Adrenal gland (tissue), 5 donors: ENCODE measurements around the gene PTTG1IP.

Source experiments
- POLR2A ChIP-seq, 2 donors: fragments of 450-650 bp; IDR thresholded peaks; one replicate each; pipeline ENCODE4 v1.6.1; 2017; ENCODE audit warnings: antibody characterized with exemption in 2 of 2, mild to moderate bottlenecking in 2 of 2, moderate library complexity in 1 of 2
- TF ChIP-seq, protein P1 (sequence below), 6 experiments: fragments of 450-650 bp in 4 of 6; fragments of 200-600 bp in 2 of 6; sonication (generic) in 1 of 6; IDR thresholded peaks; 1 replicate in 5 of 6; 2 replicates in 1 of 6; pipeline versions ENCODE4 v1.5.1 to v1.8.0; 2016 to 2021; ENCODE audit warnings: antibody characterized with exemption in 6 of 6, mild to moderate bottlenecking in 2 of 6, moderate library complexity in 1 of 6
- donor health status: DM: no; HTN: no; CAD: no.

DNA sequence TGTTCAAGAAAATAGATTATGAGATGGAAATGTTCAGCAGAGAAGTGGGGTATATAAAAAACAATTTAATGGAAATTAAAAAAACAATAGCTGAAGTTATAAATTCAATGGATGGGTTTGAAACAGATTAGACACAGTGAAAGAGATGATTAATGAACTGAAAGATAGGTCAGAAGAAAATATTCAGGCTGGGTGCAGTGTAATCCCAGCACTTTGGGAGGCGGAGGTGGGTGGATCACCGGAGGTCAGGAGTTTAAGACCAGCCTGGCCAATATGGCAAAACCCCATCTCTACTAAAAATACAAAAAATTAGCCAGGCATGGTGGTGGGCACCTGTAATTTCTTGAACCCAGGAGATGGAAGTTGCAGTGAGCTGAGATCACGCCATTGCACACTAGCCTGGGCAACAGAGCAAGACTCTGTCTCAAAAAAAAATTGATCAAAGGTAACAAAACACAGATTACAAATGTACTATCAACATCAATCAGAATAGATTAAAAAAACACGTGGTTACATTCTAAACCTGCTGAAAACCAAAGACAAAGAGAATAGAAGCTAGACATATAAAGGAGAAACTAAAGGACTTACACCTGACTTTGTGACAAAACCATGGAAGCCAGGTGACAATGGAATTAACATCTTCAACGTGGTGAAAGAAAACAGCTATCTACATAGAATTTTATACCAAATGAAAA, 50.9 kb downstream of the PTTG1IP start:
- TF ChIP-seq, protein P1, sequence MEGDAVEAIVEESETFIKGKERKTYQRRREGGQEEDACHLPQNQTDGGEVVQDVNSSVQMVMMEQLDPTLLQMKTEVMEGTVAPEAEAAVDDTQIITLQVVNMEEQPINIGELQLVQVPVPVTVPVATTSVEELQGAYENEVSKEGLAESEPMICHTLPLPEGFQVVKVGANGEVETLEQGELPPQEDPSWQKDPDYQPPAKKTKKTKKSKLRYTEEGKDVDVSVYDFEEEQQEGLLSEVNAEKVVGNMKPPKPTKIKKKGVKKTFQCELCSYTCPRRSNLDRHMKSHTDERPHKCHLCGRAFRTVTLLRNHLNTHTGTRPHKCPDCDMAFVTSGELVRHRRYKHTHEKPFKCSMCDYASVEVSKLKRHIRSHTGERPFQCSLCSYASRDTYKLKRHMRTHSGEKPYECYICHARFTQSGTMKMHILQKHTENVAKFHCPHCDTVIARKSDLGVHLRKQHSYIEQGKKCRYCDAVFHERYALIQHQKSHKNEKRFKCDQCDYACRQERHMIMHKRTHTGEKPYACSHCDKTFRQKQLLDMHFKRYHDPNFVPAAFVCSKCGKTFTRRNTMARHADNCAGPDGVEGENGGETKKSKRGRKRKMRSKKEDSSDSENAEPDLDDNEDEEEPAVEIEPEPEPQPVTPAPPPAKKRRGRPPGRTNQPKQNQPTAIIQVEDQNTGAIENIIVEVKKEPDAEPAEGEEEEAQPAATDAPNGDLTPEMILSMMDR (IDR thresholded peaks at IDR 0.05), result no peak
- TF ChIP-seq POLR2A (IDR thresholded peaks at IDR 0.05), result no peak
